DMS153 treated with DMSO at 0.1 percent for 48 hours (cell line): ENCODE results near the gene PGAP1.

Source experiments
- DNase-seq: peaks from one replicate; lab custom pipeline; 2025; ENCODE audit not compliant: unreplicated experiment; lab: John Stamatoyannopoulos, UW

PGAP1 gene, protein sequence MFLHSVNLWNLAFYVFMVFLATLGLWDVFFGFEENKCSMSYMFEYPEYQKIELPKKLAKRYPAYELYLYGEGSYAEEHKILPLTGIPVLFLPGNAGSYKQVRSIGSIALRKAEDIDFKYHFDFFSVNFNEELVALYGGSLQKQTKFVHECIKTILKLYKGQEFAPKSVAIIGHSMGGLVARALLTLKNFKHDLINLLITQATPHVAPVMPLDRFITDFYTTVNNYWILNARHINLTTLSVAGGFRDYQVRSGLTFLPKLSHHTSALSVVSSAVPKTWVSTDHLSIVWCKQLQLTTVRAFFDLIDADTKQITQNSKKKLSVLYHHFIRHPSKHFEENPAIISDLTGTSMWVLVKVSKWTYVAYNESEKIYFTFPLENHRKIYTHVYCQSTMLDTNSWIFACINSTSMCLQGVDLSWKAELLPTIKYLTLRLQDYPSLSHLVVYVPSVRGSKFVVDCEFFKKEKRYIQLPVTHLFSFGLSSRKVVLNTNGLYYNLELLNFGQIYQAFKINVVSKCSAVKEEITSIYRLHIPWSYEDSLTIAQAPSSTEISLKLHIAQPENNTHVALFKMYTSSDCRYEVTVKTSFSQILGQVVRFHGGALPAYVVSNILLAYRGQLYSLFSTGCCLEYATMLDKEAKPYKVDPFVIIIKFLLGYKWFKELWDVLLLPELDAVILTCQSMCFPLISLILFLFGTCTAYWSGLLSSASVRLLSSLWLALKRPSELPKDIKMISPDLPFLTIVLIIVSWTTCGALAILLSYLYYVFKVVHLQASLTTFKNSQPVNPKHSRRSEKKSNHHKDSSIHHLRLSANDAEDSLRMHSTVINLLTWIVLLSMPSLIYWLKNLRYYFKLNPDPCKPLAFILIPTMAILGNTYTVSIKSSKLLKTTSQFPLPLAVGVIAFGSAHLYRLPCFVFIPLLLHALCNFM

DNA sequence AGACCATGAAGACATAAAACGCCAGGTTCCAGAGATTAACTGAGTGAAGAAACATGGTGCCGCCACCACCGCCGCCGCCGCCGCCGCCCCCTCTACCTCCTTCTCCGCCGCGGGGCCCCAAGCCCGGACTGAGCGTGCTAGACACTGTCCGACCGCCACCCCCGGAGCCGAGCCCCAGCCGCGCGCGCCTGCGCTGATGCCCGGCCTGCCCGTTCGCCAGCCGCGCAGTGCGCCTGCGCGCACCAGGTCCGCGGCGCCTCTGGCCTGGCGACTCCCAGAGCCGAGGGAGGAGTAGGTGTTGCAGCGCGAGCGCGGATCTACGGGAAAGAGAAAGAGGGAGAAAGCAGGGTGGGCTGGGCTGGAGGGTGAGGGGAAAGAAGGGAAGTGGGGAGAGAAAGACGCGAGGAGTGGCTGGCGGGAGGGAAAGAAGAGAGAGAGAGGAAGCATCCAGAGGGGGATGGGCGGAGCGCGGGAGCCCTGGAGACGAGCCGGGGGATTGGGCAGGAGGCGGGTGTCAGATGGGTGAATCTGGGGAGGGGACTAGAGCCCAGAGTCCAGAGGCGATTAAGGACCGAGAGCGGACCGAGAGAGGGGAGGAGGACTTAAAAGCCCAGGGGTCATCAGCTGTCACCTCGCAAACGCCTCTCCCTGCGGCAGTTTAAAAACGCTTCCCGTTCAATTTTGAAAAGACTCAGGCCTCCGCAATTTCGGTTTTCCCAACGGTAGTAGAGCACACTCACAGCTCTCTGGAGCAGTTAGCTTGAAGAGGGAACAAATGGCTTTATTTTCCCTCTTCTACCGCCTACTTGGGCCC lies at the start of gene PGAP1:
PGAP1 (minus strand) TSS at position 146 of the 814 bp plus-strand sequence; CDS start at position 55, 91 bp downstream.
- peak; percentile 98 for DNase-seq

DNA sequence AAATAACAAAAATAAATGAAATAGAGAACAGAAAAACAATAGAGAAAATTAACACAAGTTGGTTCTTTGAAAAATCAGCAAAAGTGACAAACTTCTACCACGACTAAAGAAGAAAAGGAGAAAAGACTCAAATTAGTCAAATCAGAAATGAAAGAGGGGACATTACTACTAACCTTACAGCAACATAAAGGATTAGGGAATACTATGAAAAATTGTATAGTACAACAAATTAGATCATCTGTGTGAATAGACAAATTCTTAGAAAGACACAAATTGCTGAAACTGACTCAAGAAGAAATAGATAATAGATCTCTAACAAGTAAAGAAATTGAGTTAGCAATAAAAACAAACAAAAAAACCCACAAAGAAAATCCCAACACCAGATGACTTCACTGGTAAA lies 48.5 kb upstream of the PGAP1 start:
- DNase-seq: no peak

DNA sequence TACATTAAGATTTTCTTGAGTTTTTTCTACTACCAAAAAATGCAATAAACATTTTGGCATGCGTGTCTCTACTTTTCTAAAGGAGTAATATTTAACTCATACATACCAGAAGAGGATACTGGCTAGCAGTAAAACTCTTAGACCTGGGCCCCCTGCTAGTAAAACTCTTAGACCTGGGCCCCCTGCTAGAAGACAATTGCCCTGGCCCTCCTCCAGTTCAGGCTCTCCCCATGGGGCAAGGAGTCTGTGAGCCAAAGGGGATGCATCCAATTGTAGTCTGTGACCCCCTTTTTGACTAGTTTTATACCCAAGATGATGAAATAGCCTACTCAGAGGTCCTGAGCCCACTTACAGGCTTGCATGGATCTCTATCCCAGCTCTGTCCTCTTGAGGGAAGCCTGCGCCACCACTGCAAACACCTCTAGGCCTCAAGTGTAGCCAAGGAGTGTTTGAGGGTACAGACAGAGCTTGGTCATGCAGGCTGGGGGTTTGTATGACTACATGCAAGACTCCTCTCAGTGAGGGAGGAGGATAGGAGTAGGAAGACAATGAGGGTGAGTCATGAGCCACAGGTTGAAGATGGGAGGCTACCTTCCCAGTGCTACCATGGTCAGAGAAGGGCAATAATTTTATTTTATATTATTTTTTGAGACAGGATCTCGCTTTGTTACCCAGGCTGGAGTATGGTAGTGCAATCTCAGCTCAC lies 45.2 kb upstream of the PGAP1 start:
- no peak for DNase-seq

DNA sequence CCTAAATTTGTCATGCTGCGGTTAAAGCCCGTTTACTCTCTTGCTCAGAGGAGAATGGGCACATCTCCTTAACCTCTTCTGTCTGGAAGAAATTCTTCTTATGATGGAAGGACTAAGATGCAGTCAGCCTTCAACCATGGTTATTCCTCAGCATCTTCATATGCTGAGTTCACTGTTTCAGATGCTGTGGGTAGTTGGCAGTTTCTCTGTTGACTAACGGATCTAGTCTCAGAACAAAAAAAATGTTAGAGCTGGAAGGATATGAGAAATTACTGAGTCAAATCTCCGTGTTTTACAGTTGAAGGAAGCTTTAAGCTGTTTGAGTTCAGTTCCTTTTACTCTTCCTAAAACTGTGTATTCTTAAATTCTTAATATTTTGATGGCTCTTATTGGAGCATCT lies 43.6 kb upstream of the PGAP1 start:
- DNase-seq: no peak

DNA sequence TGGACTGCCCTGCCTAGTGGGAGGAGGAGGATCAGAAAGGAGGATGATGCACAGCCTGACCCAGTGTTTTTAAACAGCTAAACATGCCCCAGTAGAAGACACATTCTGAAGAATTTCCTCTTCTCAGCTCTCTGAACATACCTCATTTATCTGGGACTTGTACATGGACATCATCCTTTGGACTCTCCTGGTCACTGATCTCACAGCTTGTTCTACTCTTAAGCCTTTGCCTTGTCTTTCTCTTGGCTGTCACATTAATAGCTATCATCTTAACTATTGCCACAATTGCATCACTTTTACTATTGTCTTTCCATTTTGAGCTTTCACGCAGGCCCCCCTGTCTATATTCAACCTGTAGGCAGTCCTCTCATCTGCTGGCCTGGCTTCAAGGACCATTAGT lies 42.0 kb upstream of the PGAP1 start:
- no peak for DNase-seq

DNA sequence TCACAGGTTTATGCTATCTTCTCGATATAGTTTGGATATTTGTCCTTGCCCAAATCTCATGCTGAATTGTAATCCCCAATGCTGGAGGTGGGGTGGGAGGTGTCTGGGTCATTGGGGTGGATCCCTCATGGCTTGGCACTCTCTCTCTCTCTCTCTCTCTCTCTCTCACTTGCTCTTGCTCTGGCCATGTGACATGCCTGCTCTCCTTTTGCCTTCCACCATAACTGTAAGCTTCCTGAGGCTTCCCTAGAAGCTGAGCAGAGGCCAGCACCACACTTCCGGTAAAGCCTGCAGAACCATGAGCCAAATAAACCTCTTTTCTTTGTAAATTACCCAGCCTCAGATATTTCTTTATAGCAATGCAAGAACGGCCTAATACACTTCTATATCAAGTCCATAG lies 41.3 kb upstream of the PGAP1 start:
- DNase-seq: no peak

DNA sequence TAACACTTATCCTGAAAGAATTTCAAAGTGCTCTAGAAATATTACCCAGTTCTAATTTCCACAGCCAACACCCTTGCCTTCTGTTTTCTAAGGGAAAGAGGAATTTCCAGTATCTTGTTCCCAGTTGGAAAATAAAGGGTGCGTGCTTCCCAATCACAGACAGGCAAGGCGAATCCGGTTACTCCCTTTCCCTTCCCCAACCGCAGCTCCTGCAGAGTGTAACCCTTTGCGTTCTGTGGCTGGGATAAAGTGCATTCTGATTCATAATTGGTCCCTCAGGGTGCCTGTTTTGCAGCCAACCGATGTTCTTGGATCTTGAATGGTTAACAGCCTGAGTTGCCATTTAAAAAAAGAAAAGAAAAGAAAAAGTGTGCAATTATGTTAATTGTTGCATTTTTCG lies 40.6 kb upstream of the PGAP1 start:
- DNase-seq: no peak

DNA sequence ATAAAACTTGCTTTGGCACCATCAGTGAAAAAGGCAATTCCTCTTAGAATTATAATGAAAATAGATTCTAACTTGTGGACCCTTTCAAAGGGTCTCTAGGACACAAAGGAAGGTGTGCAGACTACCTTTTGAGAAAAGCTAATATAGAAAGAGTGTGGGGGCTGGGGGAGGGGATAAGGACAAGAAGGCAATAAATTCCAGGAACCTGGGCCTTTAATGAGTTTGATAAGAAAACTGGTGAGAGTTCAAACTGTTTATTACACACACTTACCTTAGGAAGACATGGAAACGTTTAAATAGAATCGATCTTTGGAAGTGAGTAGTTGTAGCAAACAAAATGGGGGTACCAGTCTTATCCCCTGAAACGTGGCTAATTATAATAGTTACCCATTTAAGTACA lies 39.6 kb upstream of the PGAP1 start:
- no peak for DNase-seq

DNA sequence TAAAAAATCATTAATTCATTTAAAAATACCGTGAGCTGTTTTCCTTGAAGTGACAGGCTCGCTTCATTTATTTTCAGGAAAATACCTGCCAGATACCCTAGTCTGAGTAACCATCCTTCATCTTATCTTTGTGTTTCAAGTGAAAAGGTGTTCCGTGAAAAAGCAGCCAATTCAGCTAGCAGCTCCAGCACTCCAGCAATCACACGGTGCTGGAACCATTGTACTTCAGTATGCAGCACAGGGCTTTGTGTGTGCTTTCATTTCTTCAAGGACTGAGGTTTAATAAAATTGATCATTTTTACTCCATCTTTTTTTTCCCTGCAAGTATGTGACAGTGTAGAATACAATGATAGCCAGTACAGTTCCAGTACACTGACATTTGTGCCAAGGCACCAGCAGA lies 39.1 kb upstream of the PGAP1 start:
- DNase-seq: no peak

DNA sequence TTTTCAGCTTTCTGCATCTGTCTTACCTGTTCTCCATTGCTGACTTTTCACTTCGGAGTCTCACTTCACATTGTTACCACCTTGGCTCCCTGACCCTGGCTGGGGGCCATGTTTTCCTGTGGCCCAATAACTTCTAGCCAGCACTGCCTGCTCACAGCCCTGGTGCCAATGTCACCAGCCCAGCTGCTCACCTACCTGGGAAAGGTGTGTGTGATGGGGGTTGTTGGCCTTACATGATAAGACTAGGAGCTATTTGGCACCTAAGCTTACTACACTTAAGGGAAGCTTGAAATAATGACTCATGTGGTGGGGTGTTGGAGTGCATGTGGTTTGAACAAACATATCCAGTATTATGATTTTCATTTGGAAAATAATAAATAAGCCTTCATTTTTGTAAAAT lies 37.5 kb upstream of the PGAP1 start:
- no peak for DNase-seq

DNA sequence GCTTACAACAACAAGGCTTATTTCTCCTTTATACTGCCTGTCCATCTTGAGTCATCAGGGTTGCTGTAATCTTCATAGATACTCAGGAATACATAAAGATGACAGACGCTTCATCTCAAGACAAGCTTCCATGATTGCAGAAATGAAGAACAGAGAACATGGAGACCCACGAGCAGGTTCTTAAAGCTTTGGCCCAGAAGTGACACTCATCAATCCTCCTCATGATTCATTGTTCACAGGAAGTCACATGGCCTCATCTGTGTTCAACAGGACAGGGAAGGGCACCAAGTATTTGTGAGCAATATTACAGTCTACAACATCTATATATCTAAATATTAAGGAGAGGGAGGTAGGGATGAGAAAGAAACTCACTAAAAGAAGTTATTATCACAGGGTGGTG lies 36.5 kb upstream of the PGAP1 start:
- no peak for DNase-seq

DNA sequence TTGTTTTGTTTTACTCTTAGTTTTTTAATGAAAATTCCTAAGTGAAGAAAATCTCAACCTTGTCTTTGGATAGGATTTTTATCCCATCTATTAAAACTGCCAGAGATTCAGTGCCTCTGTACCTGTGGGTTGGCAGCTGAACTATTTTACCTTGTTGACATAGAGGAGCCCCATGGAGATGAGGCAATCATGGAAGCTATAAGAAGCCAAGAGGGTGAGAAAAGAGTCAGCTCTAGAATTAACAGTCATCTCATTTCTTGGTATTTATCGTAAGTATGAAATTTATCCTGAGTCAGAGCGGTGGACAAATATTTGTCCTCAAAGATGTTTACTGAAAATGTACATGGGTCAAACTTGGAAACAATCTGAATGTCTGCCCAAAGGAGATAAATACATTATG lies 35.8 kb upstream of the PGAP1 start:
- DNase-seq: no peak

DNA sequence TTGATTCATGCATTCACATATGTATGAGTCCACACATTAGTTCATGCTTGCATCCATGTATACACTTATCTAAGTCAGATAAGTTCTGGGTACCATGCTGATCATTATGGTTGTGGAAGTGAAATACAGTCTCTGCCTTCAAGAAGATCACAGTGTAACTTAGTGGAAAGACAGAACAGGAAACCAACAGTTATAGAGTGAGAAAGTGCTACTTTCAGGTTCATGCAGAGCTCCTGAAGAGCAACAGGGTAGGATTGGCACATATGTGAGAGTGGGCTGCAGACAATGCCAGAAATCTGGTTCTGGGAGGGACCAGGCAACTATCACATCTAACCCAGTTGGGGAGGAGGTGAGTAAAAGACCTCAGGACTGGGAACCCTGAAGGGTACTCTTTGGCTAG lies 35.4 kb upstream of the PGAP1 start:
- no peak for DNase-seq

DNA sequence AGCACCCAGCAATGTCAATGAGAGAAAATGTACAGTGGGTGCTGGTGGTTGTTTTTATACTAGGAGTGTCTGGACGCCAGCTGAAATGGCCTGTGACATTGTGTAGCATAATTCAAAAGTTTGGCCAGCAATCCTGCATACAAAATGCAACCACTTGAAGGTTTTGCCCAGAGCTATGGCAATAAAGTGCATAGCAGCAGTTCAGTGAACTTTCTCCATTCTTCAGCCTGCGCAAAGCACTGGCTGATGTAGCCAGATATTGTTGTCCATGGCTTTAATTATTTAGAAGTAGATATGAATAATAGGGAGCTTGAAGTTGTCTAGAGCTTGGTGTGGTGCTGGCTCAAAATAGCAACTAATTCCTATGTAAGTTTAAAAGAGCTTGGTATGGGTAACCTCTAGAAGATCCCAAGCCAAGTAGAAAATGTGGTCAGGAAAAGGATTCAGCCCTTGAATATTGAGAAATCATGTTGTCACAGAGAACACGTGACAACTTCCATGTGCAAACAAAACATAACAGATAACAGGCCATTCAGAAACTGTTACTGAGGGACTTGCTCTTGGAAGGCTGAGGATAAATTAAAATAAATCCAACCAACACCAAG lies 33.3 kb upstream of the PGAP1 start:
- DNase-seq: peak; percentile 17

DNA sequence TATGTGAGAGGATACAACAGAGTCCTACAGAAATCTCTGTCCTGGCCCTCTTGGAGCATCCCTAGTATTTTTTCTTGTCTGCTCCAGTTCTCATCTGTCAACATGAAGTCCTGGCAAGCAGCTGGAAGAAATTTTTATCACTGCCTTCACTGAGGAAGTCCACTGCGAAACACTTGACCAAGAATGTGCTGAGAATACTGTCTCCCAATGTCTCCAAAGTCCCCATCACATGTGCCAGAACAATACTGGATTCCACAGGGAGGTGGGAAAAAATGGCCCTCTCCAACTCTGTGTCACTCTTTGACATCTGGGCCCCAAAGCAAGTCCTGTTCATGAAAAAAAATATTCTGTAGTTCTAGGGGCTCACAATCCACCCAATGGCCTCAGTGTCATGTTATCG lies 32.8 kb upstream of the PGAP1 start:
- DNase-seq: no peak

DNA sequence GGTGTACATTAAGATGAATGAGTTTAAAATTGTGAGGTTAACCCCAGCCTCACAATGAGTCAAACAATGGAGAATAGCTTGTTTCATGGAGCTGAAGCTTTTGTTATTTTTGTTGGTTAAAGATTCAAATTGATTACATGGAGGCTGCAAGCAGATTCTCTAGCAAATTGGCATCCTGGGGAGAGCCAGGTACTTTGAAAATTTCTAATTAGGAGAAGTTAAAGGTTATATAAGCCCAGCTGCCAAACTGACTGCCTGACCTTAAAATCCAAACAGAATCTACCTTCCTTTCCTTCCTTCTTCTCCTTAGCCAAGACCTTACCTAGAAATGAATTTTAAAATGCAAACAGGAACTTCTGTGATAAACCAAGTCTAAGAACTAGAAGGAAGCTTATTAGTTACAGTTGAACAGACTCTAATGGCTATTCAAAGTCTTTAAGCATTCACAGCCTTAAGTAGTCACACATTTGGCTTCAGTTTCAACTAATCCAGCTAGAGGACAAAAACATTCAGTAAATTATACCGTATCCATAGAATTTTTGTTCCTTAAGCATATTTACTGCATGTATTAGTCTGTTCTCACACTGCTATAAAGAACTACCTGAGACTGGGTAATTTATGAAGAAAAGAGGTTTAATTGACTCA lies 31.5 kb upstream of the PGAP1 start:
- no peak for DNase-seq

DNA sequence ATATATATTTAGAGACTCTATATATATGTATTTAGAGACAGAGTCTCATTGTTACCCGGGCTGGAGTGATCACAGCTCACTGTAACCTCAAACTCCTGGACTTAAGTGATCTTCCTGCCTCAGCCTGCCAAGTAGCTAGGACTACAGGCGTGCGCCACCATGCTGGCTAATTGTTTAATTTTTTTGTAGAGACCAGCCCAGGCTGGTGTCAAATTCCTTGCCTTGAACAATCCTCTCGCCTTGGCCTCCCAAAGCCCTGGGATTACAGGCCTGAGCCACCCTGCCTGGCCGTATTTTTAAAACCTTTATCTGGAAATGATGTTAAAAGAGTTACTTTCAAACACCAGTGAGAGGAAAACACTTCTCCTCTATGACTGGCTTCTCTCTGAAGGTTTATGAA lies 30.9 kb upstream of the PGAP1 start:
- no peak for DNase-seq

DNA sequence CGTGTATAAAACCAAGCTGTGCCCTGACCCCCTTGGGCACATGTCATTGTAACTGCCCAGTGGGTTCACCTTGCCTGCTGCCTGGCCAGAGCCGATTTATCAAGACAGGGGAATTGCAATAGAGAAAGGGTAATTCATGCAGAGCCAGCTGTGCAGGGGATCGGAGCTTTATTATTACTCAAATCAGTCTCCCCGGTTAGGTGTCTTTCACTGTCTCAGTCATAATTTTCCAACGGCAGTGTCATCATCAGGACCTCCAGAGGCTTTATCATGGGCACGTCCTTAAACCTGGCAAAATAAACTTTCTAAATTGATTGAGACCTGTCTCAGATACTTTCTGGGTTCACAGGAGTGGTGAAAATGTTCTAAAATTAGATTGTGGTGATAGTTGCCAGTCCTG lies 29.6 kb upstream of the PGAP1 start:
- no peak for DNase-seq

DNA sequence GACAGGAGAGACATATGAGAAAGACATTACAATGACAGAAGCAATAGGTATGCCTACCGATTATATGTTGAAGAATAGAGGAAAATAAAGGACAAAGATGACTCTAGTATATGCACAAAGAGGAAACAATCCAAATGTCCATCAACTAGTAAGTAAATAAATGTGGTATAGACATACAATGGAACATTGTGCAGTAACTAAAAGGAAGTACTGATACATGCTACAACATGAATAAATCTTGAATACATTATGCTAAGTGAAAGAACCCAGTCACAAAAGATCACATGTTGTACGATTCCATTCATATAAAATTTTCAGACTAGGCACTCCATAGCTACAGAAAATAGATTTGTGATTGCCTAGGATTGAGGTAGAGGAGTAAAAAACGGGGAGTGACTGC lies 28.5 kb upstream of the PGAP1 start:
- peak; percentile 44 for DNase-seq

DNA sequence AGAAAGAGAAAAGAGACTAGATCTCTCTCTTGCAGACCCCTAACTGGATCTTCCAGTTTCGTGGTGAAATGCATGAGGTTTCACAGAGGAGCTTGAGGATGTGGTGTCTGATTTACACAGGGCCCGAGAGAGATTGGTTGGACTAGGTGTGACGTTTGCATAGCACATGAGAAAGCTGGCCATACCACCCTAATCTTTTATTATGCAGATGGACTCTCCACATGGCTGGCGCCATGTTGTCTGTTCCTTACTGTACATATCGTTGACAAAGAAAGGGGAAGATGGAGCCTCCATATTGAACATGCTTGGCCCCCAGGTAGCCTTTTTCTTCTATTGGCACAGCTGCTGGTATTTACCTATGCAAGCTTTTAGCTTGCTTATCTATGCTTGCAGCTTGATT lies 27.5 kb upstream of the PGAP1 start:
- peak; percentile 97 for DNase-seq
